ENCODE measurements around the gene MUC3A.

MUC3A gene

DNA sequence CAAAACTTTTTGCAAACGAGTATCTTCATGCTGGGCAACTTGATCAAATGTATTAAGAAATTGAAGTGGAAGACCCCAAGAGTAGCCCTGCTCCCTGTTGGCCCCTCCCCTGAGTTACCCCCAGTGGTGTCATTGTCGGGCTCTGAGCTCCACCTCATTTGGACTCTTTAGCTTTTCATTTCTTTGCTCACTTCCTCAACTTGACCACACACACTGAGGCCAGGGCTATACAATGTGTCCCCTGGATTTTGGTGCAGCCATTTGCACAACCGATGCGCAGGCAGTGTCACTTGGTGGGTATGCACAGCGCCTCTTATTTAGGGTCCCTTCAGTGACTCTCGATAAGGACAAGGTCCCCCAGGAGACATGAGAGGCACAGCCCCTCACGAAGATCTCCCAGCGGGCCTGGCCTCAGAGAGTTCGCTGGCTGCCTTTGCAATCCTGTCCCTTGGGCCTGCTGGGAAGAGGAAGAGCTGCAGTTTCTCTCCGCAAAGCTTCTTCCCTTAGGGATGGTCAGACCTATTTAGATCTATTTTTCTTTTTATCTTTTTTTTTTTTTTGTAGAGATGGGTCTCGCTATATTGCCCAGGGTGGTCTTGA lies 2.5 kb upstream of the MUC3A start:
- Histone ChIP-seq H3K4me3 (ENCODE audit: low read depth in 1 of 2, low read length in 2 of 2) (no peak overlapping the region), H3K9me3 (ENCODE audit: control insufficient read depth in 1 of 2, low read length in 2 of 2) (peaks cover 0 to 2% of the 10 kb centered on the region in 2 donors), H3K4me1 (ENCODE audit: control insufficient read depth in 1 of 2, insufficient read depth in 2 of 2, low read length in 2 of 2) (no peaks in the 10 kb centered on the region), H3K36me3 (ENCODE audit: control insufficient read depth in 1 of 2, insufficient read depth in 2 of 2, low read length in 2 of 2) (no peaks in the 10 kb centered on the region), H3K27me3 (ENCODE audit: low read depth, low read length) (peaks cover 2% of the 10 kb centered on the region), H3K27ac (ENCODE audit: low read length) (no peak overlapping the region)

DNA sequence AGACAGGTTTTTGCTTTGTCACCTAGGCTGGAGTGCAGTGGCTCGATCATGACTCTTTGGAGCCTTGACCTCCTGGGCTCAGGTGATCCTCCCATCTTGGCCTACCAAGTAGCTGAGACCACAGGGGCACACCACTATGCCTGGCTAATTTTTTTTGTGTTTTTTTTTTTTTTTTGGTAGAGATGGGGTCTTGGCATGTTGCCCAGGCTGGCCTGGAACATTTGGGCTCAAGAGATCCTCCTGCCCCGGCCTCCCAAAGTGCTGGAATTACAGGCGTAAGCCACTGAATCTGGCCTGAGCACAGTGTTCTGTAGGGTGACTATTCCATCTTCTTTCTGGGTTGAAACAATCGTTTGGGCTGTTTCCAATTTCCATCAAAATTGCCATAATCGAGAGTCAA lies 1.5 kb upstream of the MUC3A start:
- Histone ChIP-seq H3K4me3 (ENCODE audit: low read depth in 1 of 2, low read length in 2 of 2) (no peak overlapping the region), H3K9me3 (ENCODE audit: control insufficient read depth in 1 of 2, low read length in 2 of 2) (peaks cover 0 to 2% of the 10 kb centered on the region in 2 donors), H3K4me1 (ENCODE audit: control insufficient read depth in 1 of 2, insufficient read depth in 2 of 2, low read length in 2 of 2) (no peaks in the 10 kb centered on the region), H3K27me3 (ENCODE audit: low read depth, low read length) (peaks cover 9% of the 10 kb centered on the region), H3K36me3 (ENCODE audit: control insufficient read depth in 1 of 2, insufficient read depth in 2 of 2, low read length in 2 of 2) (no peaks in the 10 kb centered on the region), H3K27ac (ENCODE audit: low read length) (no peak overlapping the region)

DNA sequence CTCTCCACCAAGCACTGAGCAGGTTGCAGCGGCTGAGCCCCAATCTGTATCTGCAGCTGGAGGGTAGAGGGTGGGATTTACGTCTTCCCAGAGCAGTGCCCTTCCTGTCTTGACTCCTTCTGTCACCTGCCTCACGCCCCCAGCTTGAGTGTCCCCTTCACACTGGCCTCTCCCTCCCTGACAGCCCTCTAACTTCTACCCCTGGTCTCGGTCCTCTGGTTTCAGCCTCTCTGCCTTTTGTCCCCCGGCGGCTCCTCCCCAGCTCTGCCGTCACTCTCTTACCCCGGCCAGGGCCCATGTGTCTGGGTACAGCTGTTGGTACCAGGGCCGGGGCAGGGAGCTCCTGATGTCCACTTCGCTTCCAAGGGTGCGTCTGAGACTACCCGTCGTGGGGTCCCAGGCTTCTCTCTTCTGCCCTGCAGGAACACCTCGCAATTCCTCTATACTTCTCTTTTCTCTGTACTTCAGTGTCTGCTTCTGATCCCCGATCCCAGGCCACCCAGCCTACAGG lies 654 bp downstream of the MUC3A start:
- Histone ChIP-seq H3K36me3 (ENCODE audit: control insufficient read depth in 1 of 2, insufficient read depth in 2 of 2, low read length in 2 of 2) (no peaks in the 10 kb centered on the region), H3K4me3 (ENCODE audit: low read depth in 1 of 2, low read length in 2 of 2) (peak overlapping the region in 1 of 2 donors; percentile 42), H3K9me3 (ENCODE audit: control insufficient read depth in 1 of 2, low read length in 2 of 2) (no peaks in the 10 kb centered on the region), H3K27ac (ENCODE audit: low read length) (peak overlapping the region; percentile 62), H3K4me1 (ENCODE audit: control insufficient read depth in 1 of 2, insufficient read depth in 2 of 2, low read length in 2 of 2) (no peaks in the 10 kb centered on the region), H3K27me3 (ENCODE audit: low read depth, low read length) (peaks cover 9% of the 10 kb centered on the region)

DNA sequence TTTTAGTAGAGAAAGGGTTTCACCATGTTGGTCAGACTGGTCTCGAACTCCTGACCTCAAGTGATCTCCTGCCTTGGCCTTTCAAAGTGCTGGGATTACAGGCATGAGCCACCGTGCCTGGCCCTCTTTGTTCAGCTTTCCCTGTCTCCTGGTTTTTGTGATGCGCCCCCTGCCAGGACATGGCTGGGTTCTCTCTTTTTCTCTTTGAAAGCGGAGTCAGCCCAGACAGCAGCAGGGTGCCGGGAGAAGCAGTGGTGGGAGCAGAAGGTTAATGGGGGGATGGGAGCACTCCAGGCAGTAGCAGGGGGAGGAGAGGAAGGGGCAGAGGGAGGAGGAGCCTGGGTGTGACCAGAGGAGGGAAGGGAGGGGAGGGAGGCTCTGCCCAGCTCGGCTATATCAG lies 1.8 kb downstream of the MUC3A start:
- Histone ChIP-seq H3K9me3 (ENCODE audit: control insufficient read depth in 1 of 2, low read length in 2 of 2) (no peaks in the 10 kb centered on the region), H3K27me3 (ENCODE audit: low read depth, low read length) (peaks cover 9% of the 10 kb centered on the region), H3K27ac (ENCODE audit: low read length) (no peak overlapping the region), H3K36me3 (ENCODE audit: control insufficient read depth in 1 of 2, insufficient read depth in 2 of 2, low read length in 2 of 2) (no peaks in the 10 kb centered on the region), H3K4me1 (ENCODE audit: control insufficient read depth in 1 of 2, insufficient read depth in 2 of 2, low read length in 2 of 2) (no peaks in the 10 kb centered on the region), H3K4me3 (ENCODE audit: low read depth in 1 of 2, low read length in 2 of 2) (no peak overlapping the region)

DNA sequence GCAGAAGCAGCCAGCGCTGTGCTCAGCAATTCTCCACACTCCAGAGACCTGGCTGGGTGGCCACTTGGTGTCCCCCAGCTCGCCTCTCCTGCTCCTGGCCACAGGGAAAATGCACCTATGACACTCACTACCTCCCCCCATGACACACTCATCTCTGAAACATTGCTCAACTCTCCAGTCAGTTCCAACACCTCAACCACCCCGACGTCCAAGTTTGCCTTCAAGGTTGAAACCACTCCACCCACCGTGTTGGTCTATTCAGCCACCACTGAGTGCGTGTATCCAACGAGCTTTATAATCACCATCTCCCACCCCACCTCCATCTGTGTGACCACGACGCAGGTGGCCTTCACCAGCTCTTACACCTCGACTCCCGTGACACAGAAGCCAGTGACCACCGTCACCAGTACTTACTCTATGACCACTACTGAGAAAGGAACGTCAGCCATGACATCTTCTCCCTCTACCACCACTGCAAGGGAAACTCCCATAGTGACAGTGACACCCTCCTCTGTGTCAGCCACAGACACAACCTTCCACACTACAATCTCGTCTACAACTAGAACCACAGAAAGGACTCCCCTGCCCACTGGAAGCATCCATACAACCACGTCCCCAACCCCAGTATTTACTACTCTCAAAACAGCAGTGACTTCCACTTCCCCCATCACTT lies 2.7 kb downstream of the MUC3A start:
- no peaks in the 10 kb centered on the region for H3K36me3 ChIP-seq (ENCODE audit: control insufficient read depth in 1 of 2, insufficient read depth in 2 of 2, low read length in 2 of 2)
- H3K27me3 ChIP-seq (ENCODE audit: low read depth, low read length), result peaks cover 9% of the 10 kb centered on the region
- no peaks in the 10 kb centered on the region for H3K4me1 ChIP-seq (ENCODE audit: control insufficient read depth in 1 of 2, insufficient read depth in 2 of 2, low read length in 2 of 2)

DNA sequence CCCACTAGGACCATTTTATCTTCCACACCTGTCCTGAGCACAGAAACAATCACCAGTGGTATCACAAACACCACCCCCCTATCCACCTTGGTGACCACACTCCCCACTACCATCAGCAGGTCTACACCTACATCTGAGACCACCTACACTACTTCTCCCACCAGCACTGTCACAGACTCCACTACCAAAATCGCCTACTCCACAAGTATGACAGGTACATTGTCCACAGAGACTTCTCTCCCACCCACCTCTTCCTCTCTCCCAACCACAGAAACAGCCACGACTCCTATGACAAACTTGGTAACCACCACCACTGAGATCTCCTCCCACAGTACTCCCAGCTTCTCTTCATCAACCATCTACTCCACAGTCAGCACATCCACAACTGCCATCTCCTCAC lies 3.3 kb downstream of the MUC3A start:
- Histone ChIP-seq H3K9me3 (ENCODE audit: control insufficient read depth in 1 of 2, low read length in 2 of 2) (no peaks in the 10 kb centered on the region), H3K27me3 (ENCODE audit: low read depth, low read length) (peaks cover 9% of the 10 kb centered on the region), H3K4me1 (ENCODE audit: control insufficient read depth in 1 of 2, insufficient read depth in 2 of 2, low read length in 2 of 2) (no peaks in the 10 kb centered on the region), H3K36me3 (ENCODE audit: control insufficient read depth in 1 of 2, insufficient read depth in 2 of 2, low read length in 2 of 2) (no peaks in the 10 kb centered on the region), H3K4me3 (ENCODE audit: low read depth in 1 of 2, low read length in 2 of 2) (no peak overlapping the region), H3K27ac (ENCODE audit: low read length) (no peak overlapping the region)

More for the DNA sequence above, 2.7 kb downstream of the MUC3A start:
- no peak overlapping the region for H3K27ac ChIP-seq (ENCODE audit: low read length)
- no peak overlapping the region for H3K4me3 ChIP-seq (ENCODE audit: low read depth in 1 of 2, low read length in 2 of 2)
- H3K9me3 ChIP-seq (ENCODE audit: control insufficient read depth in 1 of 2, low read length in 2 of 2), result no peaks in the 10 kb centered on the region

DNA sequence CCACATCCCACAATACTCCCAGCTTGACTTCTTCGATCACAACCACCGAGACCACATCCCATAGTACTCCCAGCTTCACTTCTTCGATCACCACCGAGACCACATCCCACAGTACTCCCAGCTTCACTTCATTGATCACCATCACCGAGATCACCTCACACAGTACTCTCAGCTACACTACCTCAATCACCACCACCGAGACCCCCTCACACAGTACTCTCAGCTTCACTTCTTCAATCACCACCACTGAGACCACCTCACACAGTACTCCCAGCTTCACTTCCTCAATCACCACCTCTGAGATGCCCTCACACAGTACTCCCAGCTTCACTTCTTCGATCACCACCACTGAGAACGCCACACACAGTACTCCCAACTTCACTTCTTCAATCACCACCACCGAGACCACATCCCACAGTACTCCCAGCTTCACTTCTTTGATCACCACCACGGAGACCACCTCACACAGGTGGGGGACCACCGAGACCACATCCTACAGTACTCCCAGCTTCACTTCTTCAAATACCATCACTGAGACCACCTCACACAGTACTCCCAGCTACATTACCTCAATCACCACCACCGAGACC lies 8.6 kb downstream of the MUC3A start:
- H3K4me3 ChIP-seq (ENCODE audit: low read depth in 1 of 2, low read length in 2 of 2), result no peak overlapping the region
- no peaks in the 10 kb centered on the region for H3K4me1 ChIP-seq (ENCODE audit: control insufficient read depth in 1 of 2, insufficient read depth in 2 of 2, low read length in 2 of 2)
- H3K9me3 ChIP-seq (ENCODE audit: control insufficient read depth in 1 of 2, low read length in 2 of 2), result no peaks in the 10 kb centered on the region
- no peaks in the 10 kb centered on the region for H3K27me3 ChIP-seq (ENCODE audit: low read depth, low read length)
- no peak overlapping the region for H3K27ac ChIP-seq (ENCODE audit: low read length)
- H3K36me3 ChIP-seq (ENCODE audit: control insufficient read depth in 1 of 2, insufficient read depth in 2 of 2, low read length in 2 of 2), result no peaks in the 10 kb centered on the region

DNA sequence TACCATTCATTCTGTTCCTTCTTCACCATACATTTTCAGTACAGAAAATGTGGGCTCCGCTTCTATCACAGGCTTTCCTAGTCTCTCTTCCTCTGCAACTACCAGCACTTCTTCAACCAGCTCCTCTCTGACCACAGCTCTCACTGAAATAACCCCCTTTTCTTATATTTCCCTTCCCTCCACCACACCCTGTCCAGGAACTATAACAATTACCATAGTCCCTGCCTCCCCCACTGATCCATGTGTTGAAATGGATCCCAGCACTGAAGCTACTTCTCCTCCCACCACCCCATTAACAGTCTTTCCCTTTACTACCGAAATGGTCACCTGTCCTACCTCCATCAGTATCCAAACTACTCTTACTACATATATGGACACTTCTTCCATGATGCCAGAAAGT lies 10.6 kb downstream of the MUC3A start:
- no peaks in the 10 kb centered on the region for H3K4me1 ChIP-seq (ENCODE audit: control insufficient read depth in 1 of 2, insufficient read depth in 2 of 2, low read length in 2 of 2)
- H3K27me3 ChIP-seq (ENCODE audit: low read depth, low read length), result peaks cover 6% of the 10 kb centered on the region
- no peaks in the 10 kb centered on the region for H3K36me3 ChIP-seq (ENCODE audit: control insufficient read depth in 1 of 2, insufficient read depth in 2 of 2, low read length in 2 of 2)
- H3K9me3 ChIP-seq (ENCODE audit: control insufficient read depth in 1 of 2, low read length in 2 of 2), result no peaks in the 10 kb centered on the region
- H3K4me3 ChIP-seq (ENCODE audit: low read depth in 1 of 2, low read length in 2 of 2), result no peak overlapping the region
- no peak overlapping the region for H3K27ac ChIP-seq (ENCODE audit: low read length)

DNA sequence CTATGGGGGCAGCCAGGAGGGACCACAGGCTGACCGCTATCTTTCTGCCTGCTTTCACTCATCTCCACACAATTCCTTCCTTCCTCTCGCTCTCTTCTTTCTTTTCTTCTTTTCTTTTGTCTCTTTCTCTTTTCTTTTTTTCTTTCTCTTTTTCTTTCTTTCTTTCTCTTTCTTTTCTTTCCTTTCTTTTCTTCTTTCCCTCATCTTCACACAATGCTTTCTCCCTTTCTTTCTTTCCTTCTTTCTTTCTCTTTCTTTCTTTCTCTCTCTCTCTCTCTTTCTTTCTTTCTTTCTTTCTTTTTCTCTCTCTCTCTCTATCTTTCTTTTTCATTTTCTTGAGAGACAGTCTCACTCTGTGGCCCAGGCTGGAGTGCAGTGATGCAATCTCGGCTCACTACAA lies 13.2 kb downstream of the MUC3A start:
- Histone ChIP-seq H3K9me3 (ENCODE audit: control insufficient read depth in 1 of 2, low read length in 2 of 2) (no peaks in the 10 kb centered on the region), H3K27ac (ENCODE audit: low read length) (no peak overlapping the region), H3K4me1 (ENCODE audit: control insufficient read depth in 1 of 2, insufficient read depth in 2 of 2, low read length in 2 of 2) (peaks cover 0 to 18% of the 10 kb centered on the region in 2 donors), H3K4me3 (ENCODE audit: low read depth in 1 of 2, low read length in 2 of 2) (no peak overlapping the region), H3K36me3 (ENCODE audit: control insufficient read depth in 1 of 2, insufficient read depth in 2 of 2, low read length in 2 of 2) (no peaks in the 10 kb centered on the region), H3K27me3 (ENCODE audit: low read depth, low read length) (peaks cover 32% of the 10 kb centered on the region)

DNA sequence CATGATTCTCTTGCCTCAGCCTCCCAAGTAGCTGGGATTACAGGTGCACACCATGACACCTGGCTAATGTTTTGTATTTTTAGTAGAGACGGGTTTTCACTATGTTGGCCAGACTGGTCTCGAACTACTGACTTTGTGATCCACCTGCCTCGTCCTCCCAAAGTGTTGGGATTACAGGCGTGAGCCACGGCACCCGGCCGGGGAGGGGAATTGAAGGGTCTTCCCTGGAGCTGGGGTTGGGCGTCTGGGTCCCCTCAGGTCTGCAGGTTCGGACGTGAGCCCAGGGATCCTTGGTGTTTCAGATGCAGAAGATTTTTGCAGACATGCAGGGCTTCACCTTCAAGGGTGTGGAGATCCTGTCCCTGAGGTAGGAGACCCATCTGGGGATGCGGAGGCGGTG lies 14.1 kb downstream of the MUC3A start:
- Histone ChIP-seq H3K9me3 (ENCODE audit: control insufficient read depth in 1 of 2, low read length in 2 of 2) (no peaks in the 10 kb centered on the region), H3K4me3 (ENCODE audit: low read depth in 1 of 2, low read length in 2 of 2) (no peak overlapping the region), H3K4me1 (ENCODE audit: control insufficient read depth in 1 of 2, insufficient read depth in 2 of 2, low read length in 2 of 2) (peaks cover 0 to 18% of the 10 kb centered on the region in 2 donors), H3K27ac (ENCODE audit: low read length) (no peak overlapping the region), H3K36me3 (ENCODE audit: control insufficient read depth in 1 of 2, insufficient read depth in 2 of 2, low read length in 2 of 2) (no peaks in the 10 kb centered on the region), H3K27me3 (ENCODE audit: low read depth, low read length) (peaks cover 40% of the 10 kb centered on the region)

DNA sequence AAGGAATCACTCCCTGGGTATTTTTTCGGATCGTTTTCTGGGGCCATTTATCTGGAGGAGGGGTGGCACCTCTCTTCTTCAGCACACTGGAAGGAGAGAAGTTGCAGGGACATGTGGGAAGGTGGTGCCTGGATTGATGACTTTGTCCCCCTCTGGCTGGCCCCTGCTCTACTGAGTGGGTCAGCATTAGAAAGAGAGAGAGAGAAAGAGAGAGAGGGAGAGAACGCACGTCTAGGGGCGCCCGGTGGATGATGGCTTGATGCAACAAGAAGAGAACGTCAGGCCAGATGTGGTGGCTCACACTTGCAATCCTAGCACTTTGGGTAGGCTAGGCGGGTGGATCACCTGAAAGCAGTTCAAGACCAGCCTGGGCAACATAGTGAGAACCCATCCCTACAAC lies 14.5 kb downstream of the MUC3A start:
- peaks cover 0 to 18% of the 10 kb centered on the region in 2 donors for H3K4me1 ChIP-seq (ENCODE audit: control insufficient read depth in 1 of 2, insufficient read depth in 2 of 2, low read length in 2 of 2)
- peaks cover 42% of the 10 kb centered on the region for H3K27me3 ChIP-seq (ENCODE audit: low read depth, low read length)
- no peaks in the 10 kb centered on the region for H3K9me3 ChIP-seq (ENCODE audit: control insufficient read depth in 1 of 2, low read length in 2 of 2)
- no peak overlapping the region for H3K4me3 ChIP-seq (ENCODE audit: low read depth in 1 of 2, low read length in 2 of 2)
- no peak overlapping the region for H3K27ac ChIP-seq (ENCODE audit: low read length)
- H3K36me3 ChIP-seq (ENCODE audit: control insufficient read depth in 1 of 2, insufficient read depth in 2 of 2, low read length in 2 of 2), result no peaks in the 10 kb centered on the region

All from muscle layer of duodenum (tissue), 2 donors.